Renal pelvis (tissue), 4 donors: ENCODE results near the gene EVPLL. TPM values are rescaled to one million over a fixed set of nuclear protein-coding genes. Genes with fewer than 3 reads are reported as not detected.
A peak's percentile ranks its signal among the peaks of the same experiment; 100 is the strongest.
"Not testable (repeated sequence)": the region's sequence is repeated elsewhere in the genome, so short reads cannot be mapped to it uniquely, and the experiment has no call there.

Source experiments
- DNase-seq: peaks from one replicate; pipeline ENCODE4 v3.0.0-alpha.2; 2013
- polyA plus RNA-seq, 3 donors: library from polyadenylated mRNA; unstranded; fragments of 120-200 nt; gene quantifications; one replicate each; pipeline ENCODE4 v1.2.1, GENCODE V29; 2013; ENCODE audit not compliant: insufficient read length in 3 of 3

Gene EVPLL
- polyA plus RNA-seq, 3 donors: 0.67 to 1.2 (median 0.71) TPM

DNA sequence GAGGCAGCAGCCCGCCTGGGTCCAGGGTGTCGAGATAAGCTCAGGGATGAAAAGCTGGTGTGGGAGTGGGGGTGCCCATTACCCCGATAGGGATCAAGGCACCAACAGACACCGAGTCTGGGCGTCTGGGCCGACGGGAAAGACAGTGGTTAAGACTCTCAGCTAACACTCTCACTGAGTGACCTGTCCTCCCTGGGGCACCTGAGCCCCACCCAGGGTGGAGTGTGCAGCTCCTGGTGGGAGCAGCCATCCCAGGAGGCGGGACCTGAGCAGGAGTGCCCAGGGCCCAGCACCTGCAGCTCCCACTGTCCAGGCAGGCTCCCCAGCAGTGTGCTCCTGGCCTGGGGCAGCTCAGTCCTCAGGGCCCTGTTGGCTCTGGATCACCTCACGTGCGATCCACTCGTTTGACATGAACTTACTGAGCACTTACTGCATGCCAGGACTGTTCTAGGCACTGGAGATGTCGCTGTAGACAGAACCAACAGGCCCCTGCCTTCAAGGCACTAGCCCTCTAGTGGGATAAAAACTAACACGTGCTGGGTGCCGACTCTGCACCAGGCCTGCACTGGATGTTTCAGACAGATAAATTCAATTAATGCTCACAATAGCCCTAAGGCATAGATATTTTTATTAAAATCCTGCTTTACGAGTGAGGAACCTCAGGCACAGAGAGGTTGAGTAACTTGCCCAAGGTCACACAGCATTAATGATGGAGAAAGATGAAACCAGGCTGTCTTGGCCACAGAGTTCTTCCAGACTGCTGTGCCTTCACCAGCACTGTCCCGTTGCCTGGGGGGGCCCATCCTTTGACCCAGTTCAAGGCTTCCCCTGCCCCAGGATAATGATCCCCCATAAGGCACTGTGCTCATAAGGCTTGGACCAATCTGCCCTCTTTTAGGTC lies 1.9 kb downstream of the EVPLL start:
- no peak for DNase-seq

GRCh38 chr17:18380471-18381157 lies 3.0 kb downstream of the EVPLL start:
- DNase-seq: no peak

GRCh38 chr17:18381158-18381952 lies 3.8 kb downstream of the EVPLL start:
- DNase-seq: no peak

DNA sequence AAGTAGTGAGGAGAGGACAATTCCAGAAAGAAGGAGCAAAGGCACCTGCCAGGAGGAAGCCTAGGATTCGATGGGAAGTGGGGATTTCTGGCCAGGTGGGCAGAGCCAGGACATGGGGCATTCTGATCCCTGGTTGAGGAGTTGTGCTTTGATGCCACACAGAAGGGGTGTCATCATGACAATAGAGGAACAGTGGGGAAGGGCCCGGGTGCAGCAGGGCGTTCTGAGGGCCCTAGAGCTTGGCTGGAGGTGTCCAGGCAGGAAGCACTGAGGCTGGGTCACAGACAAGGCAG lies 4.3 kb downstream of the EVPLL start:
- no peak for DNase-seq

DNA sequence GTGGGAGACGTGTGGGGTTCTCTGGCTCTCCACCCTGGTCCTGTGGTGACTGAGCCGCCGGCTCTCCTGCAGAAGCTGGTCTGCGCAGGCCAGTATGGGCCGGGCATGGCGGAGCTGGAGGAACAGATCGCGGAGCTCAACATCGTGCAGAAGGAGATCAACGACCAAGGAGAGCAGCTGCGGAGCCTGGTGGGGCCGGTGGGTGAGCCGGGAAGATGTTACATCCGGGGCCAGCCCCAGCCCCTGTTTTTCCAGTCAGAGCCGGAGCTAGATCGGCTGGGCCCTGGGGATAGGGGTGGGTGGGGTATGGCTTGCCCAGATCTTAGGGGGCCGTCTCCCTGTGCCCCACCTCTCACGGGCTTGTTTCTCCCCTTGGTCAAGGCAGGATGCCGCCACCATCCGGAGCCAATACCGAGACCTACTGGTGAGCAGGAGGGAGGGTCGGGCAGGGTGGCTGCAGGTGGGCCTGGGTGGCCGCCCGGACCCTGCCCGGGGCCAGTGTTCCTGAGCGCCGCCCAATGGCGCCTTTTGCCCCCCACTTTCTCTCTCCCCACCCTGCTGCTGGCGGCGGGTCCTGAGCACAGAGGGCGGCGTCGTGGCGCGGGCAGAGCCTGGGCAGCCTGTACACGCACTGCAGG lies 5.0 kb downstream of the EVPLL start:
- no peak for DNase-seq

DNA sequence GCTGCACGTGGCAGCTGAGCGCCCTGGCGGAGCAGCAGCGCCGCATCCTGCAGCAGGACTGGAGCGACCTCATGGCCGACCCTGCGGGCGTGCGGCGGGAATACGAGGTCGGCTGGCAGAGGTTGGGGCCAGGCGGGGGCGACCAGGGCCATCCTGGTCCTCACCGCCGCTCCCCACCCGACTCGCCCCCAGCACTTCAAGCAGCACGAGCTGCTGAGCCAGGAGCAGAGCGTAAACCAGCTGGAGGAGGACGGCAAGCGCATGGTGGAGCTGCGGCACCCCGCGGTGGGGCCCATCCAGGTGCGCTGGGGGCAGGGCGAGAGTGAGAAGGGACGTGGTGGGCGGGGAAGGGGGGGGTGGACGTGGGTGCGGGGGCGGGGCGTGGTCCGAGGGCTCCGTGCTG lies 5.5 kb downstream of the EVPLL start:
- DNase-seq: peak; percentile 4

- DNase-seq: not testable (repeated sequence)
Observed at GRCh38 chr17:18384271-18384670, 6.7 kb downstream of the EVPLL start.

GRCh38 chr17:18387583-18387982 lies 10.0 kb downstream of the EVPLL start:
- DNase-seq: not testable (repeated sequence)

DNA sequence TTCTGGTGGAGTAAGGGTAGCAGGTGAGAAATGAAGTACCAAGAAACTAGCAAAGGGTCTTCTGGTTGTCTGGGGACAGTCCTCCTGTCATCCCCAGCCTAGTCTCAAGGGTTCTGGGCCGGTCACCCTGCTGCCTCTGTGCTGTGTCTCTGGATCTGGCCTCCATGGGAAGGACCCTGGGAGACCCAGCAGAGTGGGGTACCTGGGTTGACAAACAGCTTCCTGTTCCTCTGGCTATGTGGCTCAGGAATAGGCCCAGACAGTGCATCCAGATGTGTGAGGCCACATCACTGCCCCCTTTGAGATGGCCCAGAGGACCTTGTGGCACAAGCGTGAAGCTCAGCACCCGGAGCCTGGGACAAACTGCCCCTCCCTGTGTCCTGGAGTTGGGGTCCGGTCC lies 10.7 kb downstream of the EVPLL start:
- DNase-seq: not testable (repeated sequence)

GRCh38 chr17:18388728-18389127 lies 11.2 kb downstream of the EVPLL start:
- not testable (repeated sequence) for DNase-seq

GRCh38 chr17:18401872-18402590 lies 24.5 kb downstream of the EVPLL start:
- not testable (repeated sequence) for DNase-seq

DNA sequence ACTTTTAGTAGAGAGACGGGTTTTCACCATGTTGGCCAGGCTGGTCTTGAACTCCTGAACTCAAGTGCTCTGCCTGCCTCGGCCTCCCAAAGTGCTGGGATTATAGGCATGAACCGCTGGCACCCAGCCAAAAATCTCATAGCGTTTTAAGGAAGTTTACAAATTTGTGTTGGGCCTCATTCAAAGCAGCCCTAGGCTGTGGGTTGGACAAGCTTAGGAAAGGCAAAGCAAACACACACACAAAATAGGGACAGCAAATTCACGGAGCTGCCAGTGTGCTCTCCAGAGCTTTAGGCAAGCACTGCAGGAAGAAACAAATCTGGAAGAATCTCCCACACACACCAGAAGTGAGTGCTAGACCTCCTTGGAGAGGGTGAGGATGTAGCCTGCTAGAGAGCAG lies 25.6 kb downstream of the EVPLL start:
- not testable (repeated sequence) for DNase-seq

- DNase-seq: not testable (repeated sequence)
Observed at GRCh38 chr17:18403604-18404003, 26.0 kb downstream of the EVPLL start.

GRCh38 chr17:18408906-18409305 lies 31.3 kb downstream of the EVPLL start:
- not testable (repeated sequence) for DNase-seq

DNA sequence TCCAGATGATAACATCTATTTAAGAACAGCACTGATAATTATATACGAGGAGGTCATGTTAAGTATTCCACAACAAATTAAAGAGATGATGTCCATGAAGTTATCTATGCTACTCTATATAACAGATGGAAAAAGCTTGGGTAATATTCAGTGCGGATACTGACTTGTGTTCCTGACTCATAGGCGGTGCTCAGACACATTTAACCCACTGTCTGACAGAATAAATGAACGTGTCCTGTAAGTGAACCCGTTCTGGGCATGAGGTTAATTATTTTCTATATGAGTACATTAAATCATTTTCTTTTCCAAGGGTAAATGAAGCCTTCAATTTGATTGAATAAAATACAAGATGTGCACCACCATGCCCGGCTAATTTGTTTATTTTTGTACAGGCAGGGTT lies 31.7 kb downstream of the EVPLL start:
- not testable (repeated sequence) for DNase-seq

DNA sequence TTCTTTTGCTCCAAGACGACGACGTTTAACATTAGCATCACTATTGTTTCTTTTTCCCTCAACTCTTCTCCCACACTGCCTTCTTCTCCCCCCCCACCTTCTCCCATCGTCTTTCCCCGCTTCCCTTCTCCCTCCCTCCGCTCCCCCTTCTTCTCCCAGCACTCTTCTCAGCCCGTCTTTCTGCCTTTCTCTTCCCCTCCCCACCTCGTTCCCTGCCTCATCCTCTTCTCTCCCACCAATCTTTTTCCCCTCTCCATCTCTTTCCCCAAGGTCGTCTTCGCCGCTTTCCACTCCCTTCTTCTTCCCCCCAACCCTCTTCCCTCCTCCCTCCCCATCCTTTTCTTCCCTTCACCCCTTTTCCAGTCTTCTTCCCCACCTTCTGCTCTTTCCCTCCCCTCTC lies 33.2 kb downstream of the EVPLL start:
- DNase-seq: not testable (repeated sequence)

DNA sequence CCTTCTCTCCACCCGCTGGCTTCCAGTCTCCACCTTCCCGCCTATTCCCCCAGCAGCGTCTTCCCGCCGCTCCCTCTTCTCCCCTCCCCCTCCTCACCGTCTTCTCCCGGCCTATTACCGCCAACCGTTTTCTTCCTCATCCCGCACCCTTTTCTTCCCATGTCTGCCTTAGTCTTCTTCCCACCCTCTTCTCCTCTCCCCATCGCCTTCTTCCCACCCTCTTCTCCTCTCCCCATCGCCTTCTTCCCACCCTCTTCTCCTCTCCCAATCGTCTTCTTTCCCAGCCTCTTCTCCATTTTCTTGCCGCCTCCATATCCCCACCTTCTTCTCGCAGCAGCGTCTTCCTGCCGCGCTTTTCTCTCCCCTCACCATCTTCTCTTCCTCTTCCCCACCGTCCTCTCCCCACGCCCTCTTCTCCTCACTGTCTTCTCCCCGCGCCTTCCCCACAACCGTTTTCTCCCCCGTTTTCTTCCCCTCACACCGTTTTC lies 33.8 kb downstream of the EVPLL start:
- peak; percentile 41 for DNase-seq

DNA sequence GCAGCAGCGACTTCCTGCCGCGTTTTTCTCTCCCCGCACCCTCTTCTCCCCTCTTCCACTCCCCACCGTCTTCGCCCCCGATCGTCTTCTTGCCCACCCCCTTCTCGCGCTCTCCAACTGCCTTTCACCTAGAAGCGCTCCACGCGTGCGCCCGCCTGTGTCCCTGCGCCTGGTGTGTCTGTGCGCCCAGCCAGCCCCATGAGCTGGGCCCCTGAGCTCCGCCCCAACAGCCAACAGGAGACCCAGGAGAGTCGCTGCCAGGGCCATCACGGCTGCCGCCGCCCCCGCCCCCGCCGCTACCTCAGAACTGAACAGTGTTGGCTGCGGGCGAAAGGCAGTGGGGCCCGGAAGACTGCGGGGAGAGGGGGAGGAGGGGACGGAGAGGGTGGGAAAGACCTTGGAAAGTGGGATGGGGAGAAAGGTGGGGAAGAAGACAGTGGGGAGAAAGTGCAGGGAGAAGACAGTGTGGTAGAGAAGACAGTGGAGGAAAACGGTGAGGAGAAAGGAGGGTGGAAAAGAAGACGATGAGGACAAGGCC lies 34.5 kb downstream of the EVPLL start:
- DNase-seq: not testable (repeated sequence)

DNA sequence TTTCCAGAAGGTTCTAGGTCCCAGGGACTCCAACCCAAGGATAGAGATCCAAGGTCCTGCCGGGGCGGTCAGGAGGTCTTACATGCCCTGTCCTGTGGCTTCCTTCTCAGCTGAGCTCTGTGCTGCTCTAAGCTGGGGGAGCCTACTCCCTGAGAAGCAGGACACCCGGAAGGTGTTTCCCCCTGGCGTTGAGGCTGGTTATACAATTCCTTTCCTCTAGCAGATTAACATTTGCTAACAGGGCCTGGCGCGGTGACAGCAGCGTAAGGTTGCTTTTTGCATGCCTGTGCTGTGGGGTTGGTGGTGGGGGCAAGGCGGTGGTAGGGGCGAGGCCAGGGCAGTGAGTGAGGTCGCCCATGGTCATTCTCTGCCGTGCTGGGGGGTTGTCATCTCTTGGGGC lies 43.9 kb downstream of the EVPLL start:
- not testable (repeated sequence) for DNase-seq

- DNase-seq: not testable (repeated sequence)
Observed at GRCh38 chr17:18422464-18422863, 44.9 kb downstream of the EVPLL start.

GRCh38 chr17:18423015-18423414 lies 45.4 kb downstream of the EVPLL start:
- DNase-seq: not testable (repeated sequence)
